ENCODE data around the gene UBR2.

The UBR2 gene

GRCh38 chr6:42637681-42638080, 73.9 kb downstream of the UBR2 start:
- TF ChIP-seq CEBPB (IDR thresholded peaks at IDR 0.05) (no peak), EGR1 (IDR thresholded peaks at IDR 0.05) (no peak), RAD21 (IDR thresholded peaks at IDR 0.05; ENCODE audit: low read depth) (no peak), TEAD4 (IDR thresholded peaks at IDR 0.05) (no peak), REST (IDR thresholded peaks at IDR 0.05; ENCODE audit: low read depth) (no peak)

GRCh38 chr6:42642794-42643193, 79.0 kb downstream of the UBR2 start:
- no peak for TF ChIP-seq NFIC (IDR thresholded peaks at IDR 0.05)
- TF ChIP-seq YY1 (IDR thresholded peaks at IDR 0.05; ENCODE audit: low read depth) = no peak

- TF ChIP-seq EP300 (IDR thresholded peaks at IDR 0.05; ENCODE audit: borderline replicate concordance) = no peak
- TF ChIP-seq TCF12 (IDR thresholded peaks at IDR 0.05; ENCODE audit: low read depth) = no peak
- TF ChIP-seq YY1 (IDR thresholded peaks at IDR 0.05; ENCODE audit: low read depth) = no peak
- no peak for TF ChIP-seq USF1 (IDR thresholded peaks at IDR 0.05)
- no peak for TF ChIP-seq REST (IDR thresholded peaks at IDR 0.05; ENCODE audit: low read depth)
- TF ChIP-seq EGR1 (IDR thresholded peaks at IDR 0.05) = no peak
- TF ChIP-seq TAF1 (IDR thresholded peaks at IDR 0.05; ENCODE audit: low read depth) = no peak
- TF ChIP-seq RAD21 (IDR thresholded peaks at IDR 0.05; ENCODE audit: low read depth) = no peak
- TF ChIP-seq CREB1 (IDR thresholded peaks at IDR 0.05; ENCODE audit: low read depth) = no peak
- no peak for TF ChIP-seq MAX (IDR thresholded peaks at IDR 0.05)
- no peak for TF ChIP-seq ZBTB7A (IDR thresholded peaks at IDR 0.05; ENCODE audit: low read depth)
- no peak for TF ChIP-seq FOXM1 (IDR thresholded peaks at IDR 0.05; ENCODE audit: borderline replicate concordance, low read depth)
These were observed 80.4 kb downstream of the UBR2 start for GRCh38 chr6:42644211-42644610.

- TF ChIP-seq TEAD4 (IDR thresholded peaks at IDR 0.05) (no peak), USF1 (IDR thresholded peaks at IDR 0.05) (no peak), RAD21 (IDR thresholded peaks at IDR 0.05; ENCODE audit: low read depth) (no peak)
These were observed 88.4 kb downstream of the UBR2 start for GRCh38 chr6:42652024-42652746.

GRCh38 chr6:42653851-42654250, 90.0 kb downstream of the UBR2 start:
- TF ChIP-seq TCF12 (IDR thresholded peaks at IDR 0.05; ENCODE audit: low read depth) (no peak), TAF1 (IDR thresholded peaks at IDR 0.05; ENCODE audit: low read depth) (no peak), RAD21 (IDR thresholded peaks at IDR 0.05; ENCODE audit: low read depth) (no peak), ZBTB7A (IDR thresholded peaks at IDR 0.05; ENCODE audit: low read depth) (no peak), TEAD4 (IDR thresholded peaks at IDR 0.05) (no peak), FOXM1 (IDR thresholded peaks at IDR 0.05; ENCODE audit: borderline replicate concordance, low read depth) (no peak), EP300 (IDR thresholded peaks at IDR 0.05; ENCODE audit: borderline replicate concordance) (no peak), REST (IDR thresholded peaks at IDR 0.05; ENCODE audit: low read depth) (no peak), MAX (IDR thresholded peaks at IDR 0.05) (no peak), EGR1 (IDR thresholded peaks at IDR 0.05) (no peak), CREB1 (IDR thresholded peaks at IDR 0.05; ENCODE audit: low read depth) (no peak)
